Lung microvascular endothelial cell (primary cell): ENCODE measurements around the gene ISY1. TPM values are rescaled to one million over a fixed set of nuclear protein-coding genes. Genes with fewer than 3 reads are reported as not detected.
"Not testable (repeated sequence)": the region's sequence is repeated elsewhere in the genome, so short reads cannot be mapped to it uniquely, and the experiment has no call there.

Source experiments
- DNase-seq, 2 donors: peaks; one replicate each; pipeline versions ENCODE4 v3.0.0 to v3.0.0-alpha.2; 2010; ENCODE audit warnings: low read depth in 2 of 2
- total RNA-seq: library from RNA; depleted of rRNA; stranded (reverse); fragments of >200 nt; gene quantifications from 2 replicates; pipeline ENCODE4 v1.2.1, GENCODE V29; 2014

ISY1 gene
- total RNA-seq, 1 donor from 2014 or later = 45.0 TPM

DNA sequence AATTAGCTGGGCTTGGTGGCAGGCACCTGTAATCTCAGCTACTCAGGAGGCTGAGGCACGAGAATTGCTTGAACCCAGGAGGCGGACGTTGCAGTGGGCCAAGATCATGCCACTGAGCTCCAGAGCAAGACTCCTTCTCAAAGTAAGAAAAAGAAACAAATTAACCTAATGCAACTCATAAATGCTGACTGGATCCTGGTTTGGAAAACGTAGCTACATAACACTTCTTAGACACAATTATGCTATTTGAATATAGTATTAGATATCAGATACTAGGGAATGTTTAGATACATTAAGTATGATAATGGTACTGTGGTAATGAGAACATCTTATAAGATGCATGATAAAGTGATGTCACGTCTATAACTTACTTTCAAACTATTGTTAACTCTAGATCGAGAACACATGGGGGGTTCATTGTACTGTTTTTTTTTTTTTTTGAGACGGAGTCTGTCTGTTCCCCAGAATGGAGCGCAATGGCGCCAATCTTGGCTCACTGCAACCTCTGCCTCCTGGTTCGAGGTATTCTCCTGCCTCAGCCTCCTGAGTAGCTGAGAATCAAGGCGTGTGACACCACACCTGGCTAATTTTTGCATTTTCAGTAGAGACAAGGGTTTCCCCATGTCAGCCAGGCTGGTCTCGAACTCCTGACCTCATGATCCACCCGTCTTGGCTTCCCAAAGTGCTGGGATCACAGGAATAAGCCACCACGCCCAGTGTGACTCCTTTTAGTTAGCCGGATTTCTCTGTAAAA lies 5.9 kb upstream of the ISY1 start:
- no peak for DNase-seq

DNA sequence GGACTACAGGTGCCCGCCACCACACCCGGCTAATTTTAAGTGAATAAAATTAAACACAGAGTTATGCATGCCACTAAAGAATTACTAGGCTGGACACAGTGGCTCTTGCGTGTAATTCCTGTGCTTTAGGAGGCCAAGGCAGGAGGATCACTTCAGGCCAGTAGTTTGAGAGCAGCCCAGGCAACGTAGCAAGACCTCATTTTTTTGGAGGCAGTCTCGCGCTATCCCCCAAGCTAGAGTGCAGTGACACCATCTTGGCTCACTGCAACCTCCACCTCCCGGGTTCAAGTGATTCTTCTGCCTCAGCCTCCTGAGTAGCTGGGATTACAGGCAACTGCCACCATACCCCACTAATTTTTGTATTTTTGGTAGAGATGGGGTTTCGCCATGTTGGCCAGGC lies 4.7 kb upstream of the ISY1 start:
- not testable (repeated sequence) for DNase-seq

DNA sequence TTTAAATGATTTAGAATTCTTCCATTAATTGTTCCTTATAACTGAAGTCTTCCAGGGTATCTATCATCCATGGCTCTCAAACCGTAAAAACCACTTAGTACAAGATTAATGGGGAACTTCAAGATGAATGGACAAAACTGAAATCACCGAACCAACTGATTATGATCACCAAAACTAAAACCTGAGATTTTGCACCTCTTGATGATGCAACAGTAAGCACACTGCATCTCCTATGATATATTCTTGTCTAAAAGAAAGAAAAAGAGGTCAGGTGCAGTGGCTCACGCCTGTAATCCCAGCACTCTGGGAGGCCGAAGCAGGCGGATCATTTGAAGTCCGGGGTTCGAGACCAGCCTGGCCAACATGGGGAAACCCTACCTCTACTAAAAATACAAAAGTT lies 3.6 kb upstream of the ISY1 start:
- no peak for DNase-seq

DNA sequence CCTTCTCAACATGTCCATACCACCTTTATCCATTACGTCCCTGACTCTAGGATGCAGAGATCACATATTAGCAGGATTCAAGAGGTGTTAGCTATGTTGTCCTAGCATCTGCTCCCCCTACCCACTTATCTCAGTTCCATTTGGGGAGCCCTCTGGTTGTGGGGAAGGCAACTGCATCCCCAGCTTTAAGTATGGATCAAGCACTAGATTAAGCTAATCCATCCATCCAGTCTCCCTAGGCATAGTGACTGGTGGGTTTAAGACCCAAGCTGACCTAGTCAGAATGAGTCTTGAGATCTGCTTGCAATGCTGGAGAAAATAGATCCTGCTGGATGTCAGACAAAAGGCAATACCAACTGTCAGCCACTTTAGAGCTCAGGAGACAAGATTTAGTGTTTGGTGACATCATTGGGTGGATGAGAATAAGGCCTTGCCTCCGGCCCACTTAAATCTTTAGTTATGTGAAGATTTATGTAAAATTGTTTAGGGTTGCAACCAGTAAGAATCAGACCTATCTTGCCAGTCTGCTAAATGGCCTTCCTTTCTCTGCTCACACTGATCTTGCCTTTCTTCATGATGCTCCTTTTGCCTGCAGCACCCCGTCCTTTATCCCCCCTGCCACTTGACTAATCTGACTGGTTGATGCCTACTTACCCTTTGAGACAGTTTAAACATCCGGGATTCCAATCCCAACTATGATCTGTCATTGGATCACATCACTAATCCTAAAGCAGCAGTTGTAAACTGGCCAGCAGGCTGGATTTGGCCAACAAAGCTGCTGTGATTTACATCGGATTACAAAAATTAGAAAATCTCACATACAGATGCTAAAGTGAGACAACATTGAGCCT lies 2.1 kb upstream of the ISY1 start:
- DNase-seq = peak in 1 of 2 donors; percentile 3

DNA sequence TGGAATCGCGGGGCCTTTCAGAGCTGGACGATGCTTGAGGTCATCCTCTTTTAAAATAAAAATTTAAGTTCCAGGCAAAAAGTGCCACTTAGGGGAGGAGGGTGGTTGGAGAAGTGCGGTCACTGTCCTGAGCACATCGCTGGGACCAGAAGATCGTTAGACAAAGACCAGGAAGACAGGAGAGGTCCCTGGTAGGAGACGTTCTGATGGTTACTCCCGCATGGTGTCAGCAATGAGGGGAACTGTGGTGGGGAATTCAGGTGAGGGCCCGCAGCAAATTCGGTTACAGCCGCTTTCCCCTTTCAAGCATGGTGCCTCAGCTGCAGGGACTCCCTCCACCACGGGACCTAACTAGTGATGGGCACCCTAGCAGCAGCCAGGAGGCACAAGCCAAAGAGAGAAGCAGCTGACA lies 1.0 kb upstream of the ISY1 start:
- peak; percentile 22 to 23 for DNase-seq

DNA sequence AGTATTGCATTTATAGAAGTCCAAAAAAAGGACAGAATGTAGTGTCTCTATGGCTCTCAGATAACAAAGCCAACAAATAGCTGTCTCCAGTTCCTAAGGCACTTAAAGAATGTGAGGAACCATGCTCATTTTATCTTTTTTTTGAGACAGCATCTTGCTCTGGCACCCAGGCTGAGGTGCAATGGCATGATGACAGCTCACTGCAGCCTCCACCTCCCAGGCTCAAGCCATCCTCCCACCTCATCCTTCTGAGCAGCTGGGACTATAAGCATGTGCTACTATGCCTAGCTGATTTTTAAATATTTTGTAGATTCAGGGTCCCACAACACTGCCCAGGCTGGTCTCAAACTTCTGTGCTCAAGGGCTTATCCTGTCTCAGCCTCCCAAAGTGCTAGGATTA lies 16.1 kb downstream of the ISY1 start:
- no peak for DNase-seq

DNA sequence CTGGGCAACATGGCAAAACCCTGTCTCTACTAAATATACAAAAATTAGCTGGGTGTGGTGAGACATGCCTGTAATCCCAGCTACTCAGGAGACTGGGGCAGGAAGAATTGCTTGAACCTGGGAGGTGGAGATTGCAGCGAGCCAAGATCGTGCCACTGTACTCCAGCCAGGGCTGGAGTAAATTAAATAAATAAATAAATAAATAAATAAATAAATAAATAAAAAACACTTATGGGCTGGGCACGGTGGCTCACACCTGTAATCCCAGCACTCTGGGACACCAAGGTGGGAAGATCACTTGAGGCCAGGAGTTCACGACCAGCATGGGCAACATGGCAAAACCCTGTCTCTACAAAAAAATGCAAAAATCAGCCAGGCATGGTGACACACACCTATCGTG lies 19.9 kb downstream of the ISY1 start:
- DNase-seq = not testable (repeated sequence)

DNA sequence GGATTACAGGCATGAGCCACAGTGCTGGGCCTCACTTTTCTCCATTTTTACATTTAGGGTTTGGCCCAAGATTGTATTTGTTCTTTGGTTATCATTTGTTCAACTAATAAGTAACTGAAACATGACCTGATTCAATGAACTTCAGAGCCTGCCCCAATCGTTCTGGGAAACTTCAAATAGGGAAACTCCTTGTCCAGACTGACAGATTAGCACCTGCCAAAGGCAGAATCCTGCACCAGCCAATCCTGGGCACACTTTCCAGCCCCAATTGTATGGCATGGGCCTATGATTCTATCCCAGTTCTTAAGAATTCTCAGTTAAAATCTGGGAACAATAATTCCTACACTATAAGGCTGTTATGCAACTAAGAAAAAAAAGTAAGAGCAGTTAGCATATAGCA lies 21.0 kb downstream of the ISY1 start:
- DNase-seq = no peak

DNA sequence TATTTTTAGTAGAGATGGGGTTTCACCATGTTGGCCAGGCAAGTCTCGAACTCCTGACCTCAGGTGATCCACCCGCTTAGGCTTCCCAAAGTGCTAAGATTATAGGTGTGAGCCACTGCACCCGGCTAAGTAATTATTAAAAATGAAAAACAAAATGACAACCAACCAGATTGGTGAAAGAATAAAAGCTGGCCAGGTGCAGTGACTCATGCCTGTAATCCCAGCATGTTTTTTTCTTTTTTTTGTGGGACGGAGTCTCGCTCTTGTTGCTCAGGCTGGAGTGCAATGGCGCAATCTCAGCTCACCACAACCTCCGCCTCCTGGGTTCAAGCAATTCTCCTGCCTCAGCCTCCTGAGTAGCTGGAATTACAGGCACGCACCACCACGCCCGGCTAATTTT lies 24.6 kb downstream of the ISY1 start:
- not testable (repeated sequence) for DNase-seq

DNA sequence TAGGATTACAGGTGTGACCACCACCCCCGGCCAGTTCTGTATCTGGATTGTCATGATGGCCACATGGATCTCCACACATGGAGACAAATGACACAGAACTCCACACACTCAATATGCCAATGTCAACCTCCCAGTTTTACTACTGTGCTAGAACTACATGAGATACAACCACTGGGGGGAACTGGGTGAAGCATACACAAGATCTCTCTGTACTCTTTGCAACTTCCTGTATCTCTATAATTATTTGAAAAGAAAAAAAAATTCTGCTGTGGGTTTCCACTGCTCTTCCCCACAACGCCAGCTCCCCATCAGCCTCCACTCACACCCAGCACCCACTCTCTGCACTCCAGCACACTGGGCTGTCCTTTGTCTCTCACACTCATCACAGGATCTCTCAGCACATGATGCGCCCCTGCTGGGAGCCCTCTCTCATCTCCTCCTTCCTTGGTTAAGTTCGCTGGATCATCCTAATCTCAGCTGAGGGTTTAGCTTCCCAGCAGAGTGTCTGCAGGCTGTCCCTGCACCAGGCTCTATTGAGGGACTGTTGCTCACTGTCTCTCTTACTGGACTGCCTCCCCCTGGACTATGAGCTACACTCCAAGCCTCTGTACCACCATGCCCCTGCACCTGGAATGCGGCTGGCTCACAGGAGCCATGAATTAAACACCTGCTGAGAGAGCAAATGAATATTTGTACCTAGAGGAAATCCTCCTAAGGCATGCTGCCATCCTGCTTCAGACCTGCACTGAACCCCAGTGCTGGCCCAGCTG lies 28.6 kb downstream of the ISY1 start:
- DNase-seq = no peak

DNA sequence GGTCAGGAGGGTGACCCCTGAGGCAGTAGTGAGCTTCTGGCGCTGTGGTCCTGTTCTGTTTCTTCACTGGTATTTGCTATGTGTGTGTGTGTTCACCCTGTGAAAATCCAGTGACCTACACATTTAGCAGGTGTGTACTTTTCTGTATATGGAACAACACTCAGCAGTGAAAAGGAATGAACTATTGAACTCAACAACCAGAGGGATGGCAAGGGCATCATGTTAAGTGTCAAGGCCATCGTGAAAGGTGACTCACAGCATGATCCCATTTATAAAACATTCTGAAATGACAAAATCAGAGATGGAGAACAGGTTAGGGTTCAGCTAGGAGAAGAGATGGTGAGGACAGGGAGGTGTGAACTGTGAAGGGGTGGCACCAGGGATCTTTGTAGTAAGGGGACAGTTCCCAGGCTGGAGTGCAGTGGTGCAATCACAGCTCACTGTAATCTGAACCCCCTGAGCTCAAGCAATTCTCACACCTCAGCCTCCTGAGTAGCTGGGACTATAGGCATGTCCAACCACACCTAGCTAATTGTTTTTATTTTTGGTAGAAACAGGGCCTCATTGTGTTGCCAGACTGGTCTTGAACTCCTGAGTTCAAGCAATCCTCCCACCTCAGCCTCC lies 29.3 kb downstream of the ISY1 start:
- no peak for DNase-seq

DNA sequence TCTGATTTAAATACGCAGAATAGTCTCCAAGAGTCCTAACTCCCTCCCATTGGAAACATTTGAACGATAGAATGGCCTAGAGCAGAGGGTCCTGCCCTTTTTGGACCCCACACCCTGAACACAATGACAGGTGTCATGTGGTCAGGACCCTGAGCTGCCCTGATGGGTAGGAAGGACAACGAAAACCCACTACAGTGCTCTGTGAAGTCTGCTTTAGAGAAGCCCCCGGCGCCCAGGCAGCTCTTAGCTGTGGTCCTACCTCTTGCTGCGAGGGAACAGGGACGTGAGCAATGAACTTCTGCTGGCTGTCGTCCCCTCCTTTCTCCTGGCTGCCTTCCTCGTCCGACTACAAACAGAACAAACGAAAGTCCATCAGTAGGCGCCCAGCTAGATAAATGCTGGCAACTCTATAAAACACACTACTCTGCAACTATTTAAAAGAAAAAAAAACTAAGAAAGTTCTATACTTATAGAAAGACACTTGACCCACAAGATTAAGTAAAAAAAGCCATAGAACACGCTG lies 30.5 kb downstream of the ISY1 start:
- DNase-seq = no peak

DNA sequence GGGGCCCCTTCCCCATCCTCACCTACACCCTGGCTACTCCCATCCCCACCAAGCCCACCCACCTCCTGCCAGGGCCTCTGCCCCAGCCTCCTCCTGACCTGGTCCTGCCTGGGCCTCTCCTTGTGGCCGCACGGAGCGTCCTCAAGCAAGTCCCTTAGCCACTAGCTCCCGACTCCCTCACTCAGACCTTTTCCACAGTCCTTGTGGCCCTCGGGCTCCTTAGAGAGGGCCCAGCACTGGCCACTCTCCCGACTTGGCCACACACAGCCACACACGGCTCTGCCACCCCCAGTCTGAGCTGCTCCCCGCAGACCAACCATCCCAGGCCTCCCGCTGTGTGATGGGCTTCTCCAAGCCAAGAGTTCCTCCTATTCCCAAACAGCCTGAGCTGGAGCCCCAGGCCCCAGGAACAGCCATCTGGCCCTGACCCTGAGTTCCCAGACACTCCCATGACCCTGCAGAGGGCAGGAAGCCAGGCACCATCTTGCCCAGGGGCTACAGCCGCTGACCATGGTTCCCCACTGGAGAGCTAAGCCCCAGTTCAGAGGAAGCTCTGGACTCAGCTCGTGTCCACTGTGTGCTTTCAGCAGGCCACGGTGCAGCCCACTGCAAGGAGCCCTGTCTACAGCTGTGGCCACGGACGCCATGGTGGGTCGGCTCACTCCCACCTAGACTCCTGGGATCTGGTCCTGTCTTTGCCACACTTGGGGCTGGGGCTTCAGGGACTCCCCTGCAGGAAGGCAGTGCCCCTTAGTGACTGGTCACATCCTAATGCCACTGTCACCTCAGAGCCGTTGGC lies 32.3 kb downstream of the ISY1 start:
- no peak for DNase-seq

DNA sequence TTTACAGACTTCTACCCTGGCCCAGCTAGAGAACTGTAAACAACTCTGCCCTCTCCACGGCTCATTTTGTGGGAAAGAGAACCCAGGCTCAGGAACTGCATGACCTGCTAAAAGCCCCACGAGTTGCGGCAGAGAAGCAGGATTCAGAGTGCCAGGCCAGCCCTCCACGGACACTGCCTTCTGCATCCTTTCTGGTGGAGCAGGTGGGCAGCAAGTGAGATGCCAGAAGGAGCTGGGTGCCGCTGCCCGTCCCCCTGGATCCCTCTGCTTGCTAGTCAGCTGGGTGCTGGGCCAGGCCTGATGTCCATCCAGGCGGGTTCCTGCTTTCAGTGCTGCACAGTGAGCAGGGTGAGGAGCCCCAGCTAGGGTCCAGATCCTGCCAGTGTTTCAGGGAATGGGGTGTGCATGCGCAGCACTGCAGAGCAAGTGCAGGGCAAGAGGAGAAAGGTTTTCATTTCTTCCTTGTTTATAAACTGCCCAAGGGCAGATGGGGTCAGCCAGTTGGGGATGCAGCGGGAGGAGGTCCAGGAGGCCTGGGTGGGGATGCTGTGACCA lies 34.1 kb downstream of the ISY1 start:
- no peak for DNase-seq

DNA sequence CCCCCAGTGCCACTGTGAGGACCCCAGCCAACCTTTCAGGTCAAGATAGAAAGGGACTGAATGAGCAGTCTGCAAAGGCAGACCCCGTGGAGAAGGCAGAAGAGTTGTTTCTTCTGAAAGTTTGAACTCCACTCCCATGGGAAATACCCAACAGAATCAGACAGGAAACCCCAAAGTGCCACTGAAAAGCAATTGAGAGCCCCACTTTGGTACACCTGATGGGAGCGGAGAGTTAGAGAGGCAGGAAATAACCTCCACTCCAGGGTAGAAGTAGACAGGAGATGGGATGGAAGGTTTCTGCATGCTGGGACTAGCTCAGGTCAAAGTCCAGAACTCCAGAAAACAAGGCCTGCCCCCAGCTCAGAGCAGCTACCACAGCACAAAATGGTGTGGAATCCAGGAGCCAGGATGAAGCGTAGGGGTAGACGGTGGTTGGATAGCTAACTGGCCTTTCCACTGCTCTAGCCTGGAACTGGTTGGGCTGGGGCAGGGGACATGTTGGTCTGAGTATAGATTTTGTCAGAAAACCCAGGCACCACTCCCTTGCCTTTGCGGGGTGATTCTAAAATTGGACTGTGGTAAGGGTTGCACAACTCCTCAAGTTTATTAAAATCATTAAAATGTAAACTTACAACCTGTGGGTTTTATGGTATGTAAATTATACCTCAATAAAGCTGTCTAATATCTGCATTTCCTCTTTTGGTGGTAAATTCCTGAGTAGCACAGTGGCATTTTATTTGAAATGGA lies 37.4 kb downstream of the ISY1 start:
- DNase-seq = no peak

DNA sequence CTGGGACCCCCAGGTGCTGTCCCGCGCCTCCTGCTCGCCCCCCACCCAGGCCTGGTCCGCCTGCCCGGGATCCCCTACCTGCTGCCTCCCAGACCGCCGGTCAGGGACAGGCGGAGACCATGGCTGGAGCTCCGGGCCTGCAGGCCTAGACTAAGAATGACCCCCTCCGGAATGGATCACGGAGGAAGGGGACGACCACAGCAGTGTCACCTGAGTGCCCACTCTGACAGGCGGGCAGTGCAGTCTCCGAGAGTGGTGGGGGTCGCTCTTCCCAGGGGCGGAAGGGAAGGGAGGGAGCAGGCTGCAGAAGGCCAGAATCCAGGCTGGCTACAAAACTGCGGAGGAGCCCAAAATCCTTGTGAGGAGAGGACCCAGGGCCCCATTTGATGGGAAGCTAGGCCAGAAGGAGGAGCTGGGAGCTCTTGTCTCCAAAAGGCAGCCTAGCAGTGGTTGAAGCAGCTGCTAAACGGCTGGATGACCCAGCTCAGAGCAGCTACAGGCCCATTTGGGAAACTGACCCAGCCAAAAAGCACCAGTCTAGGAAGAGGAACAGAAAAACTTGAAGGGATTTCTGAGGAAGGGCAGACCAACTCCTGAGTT lies 38.4 kb downstream of the ISY1 start:
- no peak for DNase-seq

DNA sequence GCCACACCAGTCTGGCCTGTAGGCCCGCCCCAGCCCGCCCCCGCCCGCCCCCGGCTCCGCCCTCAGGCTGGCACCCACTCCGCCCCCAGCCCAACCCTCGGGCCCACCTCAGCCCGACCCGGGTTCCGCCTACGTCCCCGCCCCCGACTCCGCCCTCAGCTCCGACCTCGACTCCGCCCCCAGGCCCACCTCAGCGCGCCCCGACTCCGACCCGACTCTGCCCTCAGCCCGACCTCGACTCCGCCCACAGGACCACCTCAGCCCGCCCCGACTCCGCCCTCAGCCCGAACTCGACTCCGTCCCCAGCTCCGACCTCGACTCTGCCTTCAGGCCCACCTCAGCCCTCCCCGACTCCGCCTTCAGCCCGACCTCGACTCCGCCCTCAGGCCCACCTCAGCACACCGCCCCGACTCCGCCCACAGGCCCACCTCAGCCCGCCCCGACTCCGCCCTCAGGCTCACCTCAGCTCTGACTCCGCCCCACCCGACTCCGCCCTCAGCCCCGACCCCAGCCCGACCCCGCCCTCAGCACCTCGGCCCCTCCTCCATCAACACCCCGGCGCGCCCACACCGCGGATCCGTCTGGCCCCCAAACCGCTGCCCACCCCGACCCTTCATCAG lies 39.0 kb downstream of the ISY1 start, which contains the start of gene RAB43:
Gene RAB43 (minus strand): TSS at position 13 of the 620 bp plus-strand sequence. CDS start 315 bp downstream, outside the sequence.
- DNase-seq = peak; percentile 79 to 93

DNA sequence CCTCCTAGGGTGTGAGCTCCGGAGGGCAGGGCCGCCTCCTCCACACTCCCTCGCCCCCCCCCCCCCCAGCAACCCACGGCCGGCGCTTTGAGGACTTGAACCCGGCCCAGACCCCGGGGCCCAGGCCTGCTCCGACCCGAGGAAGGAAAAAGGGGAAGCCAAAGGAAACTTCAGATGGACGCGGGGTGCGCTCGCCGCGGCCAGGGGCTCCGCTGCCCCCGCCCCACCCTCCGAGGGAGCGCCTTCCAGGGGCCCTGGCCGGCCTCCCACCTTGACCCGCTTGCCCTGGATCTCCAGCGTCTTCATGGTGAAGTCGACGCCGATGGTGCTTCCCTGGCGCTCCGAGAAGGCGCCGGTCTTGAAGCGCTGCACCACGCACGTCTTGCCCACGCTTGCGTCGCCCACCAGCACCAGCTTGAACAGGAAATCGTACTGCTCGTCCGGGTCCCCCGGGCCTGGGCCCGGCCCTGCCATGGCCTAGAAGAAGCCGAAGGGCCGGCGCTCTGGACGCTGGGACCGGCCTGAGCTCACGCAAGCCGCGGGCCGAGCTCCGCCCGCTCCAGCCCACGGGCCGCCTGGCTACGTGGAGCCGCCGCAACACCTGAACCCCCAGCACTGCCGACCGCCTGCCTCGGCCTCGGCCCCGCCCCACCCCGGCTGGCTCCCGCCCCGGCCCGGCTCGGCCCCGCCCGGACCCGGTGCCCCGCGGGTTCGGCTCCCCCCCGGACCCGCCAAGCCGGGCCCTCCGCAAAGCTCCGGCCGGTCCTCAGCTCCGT lies 39.7 kb downstream of the ISY1 start:
- DNase-seq = peak in 1 of 2 donors; percentile 47
